ENCODE measurements around the gene KRT36. TPM values are rescaled to one million over a fixed set of nuclear protein-coding genes. Genes with fewer than 3 reads are reported as not detected.

The KRT36 gene
- total RNA-seq, 1 experiment from 2014 or later = not detected

GRCh38 chr17:41532947-41533570, 43.3 kb upstream of the KRT36 start:
- intact Hi-C loops (cut with micrococcal nuclease) = no loop called here
- Histone ChIP-seq H2AFZ (ENCODE audit: low read length) (no peak overlapping the region), H3K79me2 (ENCODE audit: low read length) (peaks cover 16% of the 10 kb centered on the region), H3K27ac (ENCODE audit: low read length) (no peak overlapping the region), H3F3A (ENCODE audit: low read length, unreplicated experiment) (peaks cover 5% of the 10 kb centered on the region), H4K20me1 (ENCODE audit: low read length) (no peaks in the 10 kb centered on the region), H3K4me2 (ENCODE audit: low read length) (no peak overlapping the region), H3K9ac (ENCODE audit: low read length) (no peak overlapping the region), H3K27me3 (ENCODE audit: low read length) (no peaks in the 10 kb centered on the region), H3K4me3 (ENCODE audit: low read length) (no peak overlapping the region), H3K9me3 (ENCODE audit: low read length) (no peaks in the 10 kb centered on the region), H3K4me1 (ENCODE audit: insufficient read depth, low read length) (peaks cover 59% of the 10 kb centered on the region), H3K36me3 (ENCODE audit: low read depth, low read length) (no peaks in the 10 kb centered on the region), H3K9me2 (replicated peaks; ENCODE audit: low read length) (no peaks in the 10 kb centered on the region)
- ATAC-seq (no peak), DNase-seq (no peak)
- POLR2A ChIA-PET (ENCODE audit: unreplicated experiment) = no interaction called here
- TF ChIP-seq EZH2phosphoT487 (IDR thresholded peaks at IDR 0.05; ENCODE audit: borderline replicate concordance, low read length) = no peak
- no peak for TF ChIP-seq EZH2 (IDR thresholded peaks at IDR 0.05; ENCODE audit: low read length, unreplicated experiment)
- no peak for TF ChIP-seq CTCF (conservative IDR thresholded peaks at IDR 0.05; ENCODE audit: low read depth, low read length)
- CTCF ChIA-PET = interaction anchor here (0.6 kb wide), 1 partner anchor 11 kb away, joined by 4 read pairs; no protein-coding TSS in a partner anchor
- BruUV-seq (replicated peaks) = no TSS peak

GRCh38 chr17:41531993-41532392, 42.3 kb upstream of the KRT36 start:
- Histone ChIP-seq H3K79me2 (ENCODE audit: low read length) (peaks cover 27% of the 10 kb centered on the region), H4K20me1 (ENCODE audit: low read length) (peaks cover 11% of the 10 kb centered on the region), H2AFZ (ENCODE audit: low read length) (no peak overlapping the region), H3K9ac (ENCODE audit: low read length) (no peak overlapping the region), H3K9me2 (replicated peaks; ENCODE audit: low read length) (no peaks in the 10 kb centered on the region), H3K27me3 (ENCODE audit: low read length) (no peaks in the 10 kb centered on the region), H3K4me1 (ENCODE audit: insufficient read depth, low read length) (peaks cover 48% of the 10 kb centered on the region), H3K4me2 (ENCODE audit: low read length) (no peak overlapping the region), H3K9me3 (ENCODE audit: low read length) (no peaks in the 10 kb centered on the region), H3K27ac (ENCODE audit: low read length) (no peak overlapping the region), H3F3A (ENCODE audit: low read length, unreplicated experiment) (peaks cover 9% of the 10 kb centered on the region), H3K36me3 (ENCODE audit: low read depth, low read length) (peaks cover 10% of the 10 kb centered on the region), H3K4me3 (ENCODE audit: low read length) (no peak overlapping the region)
- intact Hi-C loops (cut with micrococcal nuclease) = no loop called here
- CTCF ChIA-PET = no interaction called here
- BruUV-seq (replicated peaks) = no TSS peak
- DNase-seq (no peak), ATAC-seq (no peak)
- no peak for TF ChIP-seq EZH2phosphoT487 (IDR thresholded peaks at IDR 0.05; ENCODE audit: borderline replicate concordance, low read length)
- no peak for TF ChIP-seq EZH2 (IDR thresholded peaks at IDR 0.05; ENCODE audit: low read length, unreplicated experiment)
- POLR2A ChIA-PET (ENCODE audit: unreplicated experiment) = no interaction called here

- peaks cover 17% of the 10 kb centered on the region for H4K20me1 ChIP-seq (ENCODE audit: low read length)
- H3K79me2 ChIP-seq (ENCODE audit: low read length) = peaks cover 43% of the 10 kb centered on the region
- H2AFZ ChIP-seq (ENCODE audit: low read length) = no peak overlapping the region
- POLR2A ChIA-PET (ENCODE audit: unreplicated experiment) = interaction anchor here (0.5 to 0.7 kb wide), 2 partner anchors 10 to 24 kb away, joined by 3 to 4 read pairs; no protein-coding TSS in a partner anchor
- peak overlapping the region; percentile 97 for H3K27ac ChIP-seq (ENCODE audit: low read length)
- peak; percentile 94 for DNase-seq
- H3K9me2 ChIP-seq (replicated peaks; ENCODE audit: low read length) = no peaks in the 10 kb centered on the region
- H3K4me2 ChIP-seq (ENCODE audit: low read length) = peak overlapping the region; percentile 94
- peak overlapping the region; percentile 97 for H3K9ac ChIP-seq (ENCODE audit: low read length)
- peak overlapping the region; percentile 90; the same call in 1 of the 2 replicates for H3K4me3 ChIP-seq (ENCODE audit: low read length)
- intact Hi-C loops (cut with micrococcal nuclease) = loop anchor here (1.0 kb wide), 1 partner anchor 18 kb away; no protein-coding TSS in a partner anchor
- BruUV-seq (replicated peaks) = TSS peak; percentile 28
- peaks cover 17% of the 10 kb centered on the region for H3K36me3 ChIP-seq (ENCODE audit: low read depth, low read length)
- H3K27me3 ChIP-seq (ENCODE audit: low read length) = no peaks in the 10 kb centered on the region
- peak; percentile 62 for ATAC-seq
- H3K9me3 ChIP-seq (ENCODE audit: low read length) = no peaks in the 10 kb centered on the region
- TF ChIP-seq EZH2phosphoT487 (IDR thresholded peaks at IDR 0.05; ENCODE audit: borderline replicate concordance, low read length) (no peak), CTCF (conservative IDR thresholded peaks at IDR 0.05; ENCODE audit: low read depth, low read length) (no peak), EZH2 (IDR thresholded peaks at IDR 0.05; ENCODE audit: low read length, unreplicated experiment) (no peak)
- H3K4me1 ChIP-seq (ENCODE audit: insufficient read depth, low read length) = peaks cover 32% of the 10 kb centered on the region
- CTCF ChIA-PET = interaction anchor here (0.6 to 3.5 kb wide), 2 partner anchors 18 to 20 kb away, joined by 3 to 22 read pairs; no protein-coding TSS in a partner anchor
- peaks cover 12% of the 10 kb centered on the region for H3F3A ChIP-seq (ENCODE audit: low read length, unreplicated experiment)
These were observed 40.6 kb upstream of the KRT36 start for GRCh38 chr17:41530062-41531048.
